NCI-H2029 treated with DMSO at 0.1 percent for 48 hours (cell line): Measurements from ENCODE around the gene ZNF316.

ENCODE experiments used
- DNase-seq: peaks from one replicate; lab custom pipeline; 2025; lab: John Stamatoyannopoulos, UW

Gene ZNF316

GRCh38 chr7:6691103-6691502 is 54.0 kb downstream of the ZNF316 start:
- DNase-seq = no peak

DNA sequence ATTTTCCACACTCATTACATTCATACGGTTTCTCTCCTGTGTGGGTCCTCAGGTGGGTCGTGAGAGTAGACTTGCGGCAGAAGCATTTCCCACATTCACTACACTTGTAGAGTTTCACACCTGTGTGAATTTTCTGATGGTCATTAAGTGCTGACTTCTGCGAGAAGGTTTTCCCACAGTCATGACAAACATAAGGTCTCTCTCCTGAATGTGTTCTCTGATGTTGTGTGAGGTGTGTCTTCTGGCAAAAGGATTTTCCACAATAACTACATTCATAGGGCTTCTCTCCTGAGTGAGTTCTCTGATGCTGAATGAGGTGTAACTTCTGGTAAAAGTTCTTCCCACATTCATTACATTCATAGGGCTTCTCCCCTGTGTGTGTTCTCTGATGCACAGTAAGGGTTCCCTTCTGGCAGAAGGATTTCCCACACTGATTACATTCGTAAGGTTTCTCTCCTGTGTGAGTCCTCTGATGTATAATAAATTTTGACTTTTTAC is 54.5 kb downstream of the ZNF316 start:
- no peak for DNase-seq

DNA sequence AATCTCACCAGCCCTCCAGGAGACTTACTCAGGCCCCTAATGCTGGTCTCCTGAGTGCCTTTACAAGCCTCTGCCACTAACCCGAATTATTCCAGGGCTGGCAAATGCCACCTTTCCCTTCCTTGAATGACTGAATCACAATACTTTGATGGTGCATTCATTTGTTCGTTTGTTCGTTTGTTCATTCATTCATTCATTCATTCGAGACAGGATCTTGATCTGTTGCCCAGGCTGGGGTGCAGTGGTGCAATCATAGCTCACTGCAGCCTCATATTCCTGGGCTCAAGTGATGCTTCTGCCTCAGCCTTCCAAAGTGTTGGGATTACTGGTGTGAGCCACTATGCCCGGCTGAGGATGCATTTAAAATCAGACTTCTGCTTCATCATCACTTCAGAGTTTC is 63.7 kb downstream of the ZNF316 start:
- no peak for DNase-seq

GRCh38 chr7:6701860-6702259 is 64.7 kb downstream of the ZNF316 start:
- DNase-seq = no peak
